ENCODE data around the gene SNCG.
"Not testable (repeated sequence)": the region's sequence is repeated elsewhere in the genome, so short reads cannot be mapped to it uniquely, and the experiment has no call there.

The SNCG gene

DNA sequence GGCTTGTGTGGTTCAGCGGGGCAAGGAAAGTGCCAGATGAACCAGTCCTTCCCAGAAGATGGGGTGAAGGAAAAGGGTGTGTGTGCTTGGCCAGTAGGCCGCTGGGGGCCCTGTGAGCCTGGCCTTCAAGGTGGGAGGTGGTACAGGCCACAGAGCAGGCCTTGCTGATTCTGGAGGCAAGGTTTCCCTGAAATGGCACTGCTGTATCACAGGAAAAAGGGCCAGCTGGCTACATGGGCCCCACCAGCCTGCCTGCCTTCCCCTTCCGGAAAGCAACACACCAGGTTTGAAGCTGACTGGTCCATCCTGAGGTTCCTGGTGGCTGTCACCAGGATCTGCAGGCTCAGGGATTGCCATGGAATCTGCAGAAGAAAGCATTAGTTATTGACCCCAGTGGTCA lies 13.5 kb upstream of the SNCG start:
- no peak overlapping the region for H3K4me3 ChIP-seq (ENCODE audit: low read depth, low read length)
- H3K79me2 ChIP-seq (ENCODE audit: control insufficient read depth, insufficient read depth, low read length, unreplicated experiment) = no peaks in the 10 kb centered on the region
- H3K36me3 ChIP-seq (ENCODE audit: insufficient read depth, low read length) = no peaks in the 10 kb centered on the region
- peaks cover 7% of the 10 kb centered on the region; the same call in 1 of the 2 replicates for H3K27me3 ChIP-seq (ENCODE audit: insufficient read depth, low read length)
- no peak overlapping the region for H3K27ac ChIP-seq (ENCODE audit: low read depth, low read length)
- no peak overlapping the region for H2AFZ ChIP-seq (ENCODE audit: low read length, unreplicated experiment)
- H3K4me1 ChIP-seq (ENCODE audit: control insufficient read depth, insufficient read depth, low read length, unreplicated experiment) = no peaks in the 10 kb centered on the region

DNA sequence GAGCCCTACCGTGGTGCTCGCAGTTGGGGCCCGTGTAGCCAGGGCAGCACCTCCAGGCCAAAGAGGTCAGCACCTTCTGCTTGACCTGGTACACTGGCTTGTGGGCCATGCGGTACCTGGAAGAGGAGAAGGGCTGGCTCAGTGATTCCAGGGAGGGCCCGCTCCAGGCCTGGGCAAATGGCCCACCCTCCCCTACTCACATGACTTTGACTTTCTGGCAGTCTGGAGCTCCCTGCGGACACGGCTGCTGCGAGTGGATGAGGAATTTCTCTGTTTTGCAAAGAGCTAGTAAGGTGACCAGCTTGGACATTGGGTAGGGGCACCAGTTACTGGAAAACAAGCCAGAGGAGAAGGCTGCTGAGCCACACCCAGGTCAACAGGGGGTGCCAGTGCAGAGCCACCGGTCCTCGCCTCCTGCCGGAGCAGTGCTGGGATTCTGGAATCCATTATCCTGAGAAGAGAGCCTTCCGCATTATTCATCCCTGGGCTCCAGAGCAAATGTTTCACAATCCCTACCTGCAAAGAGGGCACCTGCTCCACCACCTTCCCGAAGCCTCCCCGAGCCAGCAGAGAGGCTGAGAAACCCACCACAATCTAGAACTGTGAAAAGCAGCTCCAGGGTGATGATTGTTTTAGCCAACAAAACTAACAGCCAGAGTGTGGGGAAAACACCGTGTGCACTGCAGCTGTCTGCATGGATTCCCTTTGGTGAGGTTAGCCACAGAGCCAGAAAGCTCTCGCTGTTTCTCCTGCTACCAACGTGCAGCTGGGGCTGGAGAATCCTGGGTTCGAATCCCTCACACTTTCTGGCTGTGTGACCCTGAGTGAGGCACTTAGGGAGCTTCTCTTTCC lies 12.8 kb upstream of the SNCG start:
- Histone ChIP-seq H3K27me3 (ENCODE audit: insufficient read depth, low read length) (peaks cover 7% of the 10 kb centered on the region; the same call in 1 of the 2 replicates), H3K4me1 (ENCODE audit: control insufficient read depth, insufficient read depth, low read length, unreplicated experiment) (no peaks in the 10 kb centered on the region), H3K4me3 (ENCODE audit: low read depth, low read length) (no peak overlapping the region), H2AFZ (ENCODE audit: low read length, unreplicated experiment) (no peak overlapping the region), H3K27ac (ENCODE audit: low read depth, low read length) (no peak overlapping the region), H3K36me3 (ENCODE audit: insufficient read depth, low read length) (no peaks in the 10 kb centered on the region), H3K79me2 (ENCODE audit: control insufficient read depth, insufficient read depth, low read length, unreplicated experiment) (no peaks in the 10 kb centered on the region)

DNA sequence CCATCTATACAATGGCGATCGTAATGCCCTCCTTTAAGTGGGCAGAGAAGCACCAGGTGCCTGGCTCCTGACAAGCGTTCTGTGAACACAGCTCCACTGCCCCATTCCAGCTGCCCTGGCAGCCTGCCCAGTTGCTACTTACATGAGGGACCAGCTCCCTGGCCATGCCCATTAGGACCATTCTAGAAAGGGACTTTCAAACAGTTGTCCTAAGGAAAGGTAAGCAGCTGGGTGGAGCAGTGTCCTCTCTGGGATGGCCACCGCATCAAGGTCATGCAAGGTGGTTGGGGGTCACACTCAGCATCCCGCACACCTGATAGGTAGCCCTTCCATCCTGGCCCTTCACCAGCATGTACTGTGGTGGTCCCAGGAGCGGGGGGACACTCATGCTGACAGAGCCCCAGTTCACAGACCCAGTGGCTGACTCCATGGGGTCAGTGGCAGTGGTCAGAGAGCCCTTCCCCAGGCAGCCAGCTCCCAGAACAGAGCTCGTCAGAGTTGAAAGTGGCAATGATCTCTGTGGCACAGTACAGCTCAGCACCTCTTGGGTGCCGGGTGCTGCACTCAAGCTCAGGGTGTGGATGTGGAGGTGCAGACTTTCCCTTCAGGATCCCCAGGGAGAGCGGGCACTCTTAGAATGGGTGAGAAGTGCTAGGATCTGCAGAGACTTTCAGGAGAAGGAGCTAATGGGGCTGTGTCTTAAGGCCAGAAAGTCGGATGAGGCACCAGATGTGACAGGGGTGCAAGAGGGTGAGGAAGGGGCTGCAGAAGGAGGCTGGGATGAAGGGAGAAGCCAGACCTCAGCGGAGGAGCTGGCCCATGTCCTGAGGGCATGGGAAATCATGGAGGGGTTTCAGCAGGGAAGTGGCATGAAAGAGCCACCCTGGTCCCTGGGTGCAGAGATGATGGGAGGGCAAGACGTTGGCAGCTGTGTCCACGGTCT lies 11.9 kb upstream of the SNCG start:
- no peaks in the 10 kb centered on the region for H3K36me3 ChIP-seq (ENCODE audit: insufficient read depth, low read length)
- H3K4me3 ChIP-seq (ENCODE audit: low read depth, low read length) = no peak overlapping the region
- no peak overlapping the region for H2AFZ ChIP-seq (ENCODE audit: low read length, unreplicated experiment)
- H3K4me1 ChIP-seq (ENCODE audit: control insufficient read depth, insufficient read depth, low read length, unreplicated experiment) = no peaks in the 10 kb centered on the region
- H3K79me2 ChIP-seq (ENCODE audit: control insufficient read depth, insufficient read depth, low read length, unreplicated experiment) = no peaks in the 10 kb centered on the region
- peaks cover 7% of the 10 kb centered on the region; the same call in 1 of the 2 replicates for H3K27me3 ChIP-seq (ENCODE audit: insufficient read depth, low read length)
- H3K27ac ChIP-seq (ENCODE audit: low read depth, low read length) = no peak overlapping the region

DNA sequence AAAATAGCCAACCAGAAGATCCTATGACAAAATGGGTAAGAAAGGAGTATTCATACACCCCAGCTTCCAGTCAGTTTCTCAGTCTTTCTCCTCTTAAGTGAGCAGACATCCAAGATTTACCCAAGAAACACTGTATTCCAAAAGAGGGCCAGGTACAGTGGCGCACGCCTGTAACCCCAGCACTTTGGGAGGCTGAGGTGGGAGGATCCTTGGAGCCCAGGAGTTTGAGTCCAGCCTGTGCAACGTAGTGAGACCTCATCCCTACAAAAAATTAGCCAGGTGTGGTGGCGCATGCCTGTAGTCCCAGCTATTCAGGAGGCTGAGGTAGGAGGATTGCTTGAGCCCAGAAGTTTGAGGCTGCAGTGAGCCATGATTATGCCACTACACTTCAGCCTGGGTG lies 10.6 kb upstream of the SNCG start:
- H3K4me3 ChIP-seq (ENCODE audit: low read depth, low read length); H3K79me2 ChIP-seq (ENCODE audit: control insufficient read depth, insufficient read depth, low read length, unreplicated experiment); H3K27me3 ChIP-seq (ENCODE audit: insufficient read depth, low read length); H3K27ac ChIP-seq (ENCODE audit: low read depth, low read length); H2AFZ ChIP-seq (ENCODE audit: low read length, unreplicated experiment); H3K4me1 ChIP-seq (ENCODE audit: control insufficient read depth, insufficient read depth, low read length, unreplicated experiment); H3K36me3 ChIP-seq (ENCODE audit: insufficient read depth, low read length): not testable (repeated sequence)

DNA sequence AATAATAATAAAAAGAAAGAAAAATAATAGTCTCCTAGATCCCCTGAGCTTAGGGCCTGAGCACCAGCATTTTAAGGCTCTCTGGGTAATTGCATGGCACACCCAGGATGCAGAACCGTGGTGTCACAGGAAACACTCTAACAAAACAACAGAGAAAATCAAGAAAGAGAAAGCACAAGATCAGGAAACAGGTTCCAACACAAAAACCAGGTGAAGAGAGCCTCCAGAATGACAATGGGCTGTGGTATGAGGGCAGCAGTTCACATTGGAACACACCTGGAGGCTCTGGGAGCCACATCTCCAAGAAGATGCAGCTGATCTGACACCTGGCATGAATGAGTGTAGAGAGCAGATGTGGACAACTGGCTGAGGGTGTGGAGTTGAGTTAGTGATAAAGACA lies 8.1 kb upstream of the SNCG start:
- Histone ChIP-seq H3K4me3 (ENCODE audit: low read depth, low read length) (no peak overlapping the region), H3K4me1 (ENCODE audit: control insufficient read depth, insufficient read depth, low read length, unreplicated experiment) (peaks cover 5% of the 10 kb centered on the region), H3K27ac (ENCODE audit: low read depth, low read length) (no peak overlapping the region), H3K79me2 (ENCODE audit: control insufficient read depth, insufficient read depth, low read length, unreplicated experiment) (no peaks in the 10 kb centered on the region), H2AFZ (ENCODE audit: low read length, unreplicated experiment) (no peak overlapping the region), H3K27me3 (ENCODE audit: insufficient read depth, low read length) (no peaks in the 10 kb centered on the region), H3K36me3 (ENCODE audit: insufficient read depth, low read length) (no peaks in the 10 kb centered on the region)

DNA sequence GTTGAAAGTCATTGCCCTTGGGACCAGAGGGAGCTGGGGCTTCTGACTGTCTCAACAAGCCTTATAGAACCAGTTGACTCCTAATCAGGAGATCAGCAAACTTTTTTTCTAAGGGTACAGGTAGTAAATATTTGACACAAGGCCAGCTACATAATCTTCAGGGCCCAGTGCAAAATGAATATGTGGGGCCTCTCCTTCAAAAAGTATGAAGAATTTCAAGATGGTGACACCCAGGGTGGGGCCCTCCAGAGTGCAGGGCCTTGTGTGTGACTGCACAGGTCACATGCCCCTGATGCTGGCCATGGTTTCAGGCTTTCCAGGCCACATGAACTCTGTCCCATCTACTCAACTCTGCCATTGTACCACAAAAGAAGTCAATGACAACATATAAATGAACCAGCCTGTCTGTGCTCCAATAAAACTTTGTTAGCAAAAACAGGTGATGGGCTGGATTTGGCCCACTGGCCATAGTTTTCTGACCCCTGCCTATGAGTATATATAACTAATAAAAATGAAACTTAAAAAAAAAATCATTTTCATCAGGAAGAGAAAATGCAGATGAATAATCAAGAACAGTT lies 7.1 kb upstream of the SNCG start:
- Histone ChIP-seq H3K27me3 (ENCODE audit: insufficient read depth, low read length) (no peaks in the 10 kb centered on the region), H3K4me3 (ENCODE audit: low read depth, low read length) (no peak overlapping the region), H3K27ac (ENCODE audit: low read depth, low read length) (no peak overlapping the region), H3K36me3 (ENCODE audit: insufficient read depth, low read length) (no peaks in the 10 kb centered on the region), H3K79me2 (ENCODE audit: control insufficient read depth, insufficient read depth, low read length, unreplicated experiment) (no peaks in the 10 kb centered on the region), H3K4me1 (ENCODE audit: control insufficient read depth, insufficient read depth, low read length, unreplicated experiment) (peaks cover 5% of the 10 kb centered on the region), H2AFZ (ENCODE audit: low read length, unreplicated experiment) (no peak overlapping the region)

DNA sequence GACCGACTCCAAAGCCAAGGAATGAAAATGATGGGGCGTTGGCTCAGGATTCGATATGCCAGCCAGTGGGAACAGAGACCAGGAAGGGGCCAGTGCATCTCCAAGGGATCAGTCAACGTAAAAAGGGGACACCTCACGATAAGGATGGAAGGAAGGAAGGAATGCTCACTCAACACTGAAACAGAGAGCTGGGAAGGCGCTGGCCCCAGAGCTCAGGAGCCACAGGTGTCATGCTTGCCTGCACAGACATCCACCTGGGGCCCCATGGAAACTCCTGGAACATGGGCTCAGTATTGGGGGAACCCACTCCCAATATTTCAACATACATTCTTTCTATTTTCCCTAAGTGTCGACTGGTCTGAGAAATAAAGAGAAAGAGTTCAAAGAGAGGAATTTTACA lies 6.3 kb upstream of the SNCG start:
- Histone ChIP-seq H3K36me3 (ENCODE audit: insufficient read depth, low read length) (no peaks in the 10 kb centered on the region), H3K27me3 (ENCODE audit: insufficient read depth, low read length) (no peaks in the 10 kb centered on the region), H3K79me2 (ENCODE audit: control insufficient read depth, insufficient read depth, low read length, unreplicated experiment) (no peaks in the 10 kb centered on the region), H2AFZ (ENCODE audit: low read length, unreplicated experiment) (no peak overlapping the region), H3K4me3 (ENCODE audit: low read depth, low read length) (no peak overlapping the region), H3K27ac (ENCODE audit: low read depth, low read length) (no peak overlapping the region), H3K4me1 (ENCODE audit: control insufficient read depth, insufficient read depth, low read length, unreplicated experiment) (peaks cover 5% of the 10 kb centered on the region)

DNA sequence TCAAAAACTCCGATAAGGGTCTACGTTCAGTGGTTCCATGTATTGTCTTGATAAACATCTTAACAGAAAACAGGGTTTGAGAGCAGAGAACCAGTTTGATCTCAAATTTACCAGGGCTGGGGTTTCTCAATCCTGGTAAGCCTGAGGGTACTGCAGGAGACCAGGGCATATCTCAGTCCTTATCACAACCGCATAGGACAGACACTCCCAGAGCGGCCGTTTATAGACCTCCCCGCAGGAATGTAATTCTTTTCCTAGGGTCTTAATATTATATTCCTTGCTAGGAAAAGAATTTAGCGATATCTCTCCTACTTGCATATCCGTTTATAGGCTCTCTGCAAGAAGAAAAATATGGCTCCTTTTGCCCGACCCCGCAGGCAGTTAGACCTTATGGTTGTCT lies 5.7 kb upstream of the SNCG start:
- not testable (repeated sequence) for H2AFZ ChIP-seq (ENCODE audit: low read length, unreplicated experiment)

DNA sequence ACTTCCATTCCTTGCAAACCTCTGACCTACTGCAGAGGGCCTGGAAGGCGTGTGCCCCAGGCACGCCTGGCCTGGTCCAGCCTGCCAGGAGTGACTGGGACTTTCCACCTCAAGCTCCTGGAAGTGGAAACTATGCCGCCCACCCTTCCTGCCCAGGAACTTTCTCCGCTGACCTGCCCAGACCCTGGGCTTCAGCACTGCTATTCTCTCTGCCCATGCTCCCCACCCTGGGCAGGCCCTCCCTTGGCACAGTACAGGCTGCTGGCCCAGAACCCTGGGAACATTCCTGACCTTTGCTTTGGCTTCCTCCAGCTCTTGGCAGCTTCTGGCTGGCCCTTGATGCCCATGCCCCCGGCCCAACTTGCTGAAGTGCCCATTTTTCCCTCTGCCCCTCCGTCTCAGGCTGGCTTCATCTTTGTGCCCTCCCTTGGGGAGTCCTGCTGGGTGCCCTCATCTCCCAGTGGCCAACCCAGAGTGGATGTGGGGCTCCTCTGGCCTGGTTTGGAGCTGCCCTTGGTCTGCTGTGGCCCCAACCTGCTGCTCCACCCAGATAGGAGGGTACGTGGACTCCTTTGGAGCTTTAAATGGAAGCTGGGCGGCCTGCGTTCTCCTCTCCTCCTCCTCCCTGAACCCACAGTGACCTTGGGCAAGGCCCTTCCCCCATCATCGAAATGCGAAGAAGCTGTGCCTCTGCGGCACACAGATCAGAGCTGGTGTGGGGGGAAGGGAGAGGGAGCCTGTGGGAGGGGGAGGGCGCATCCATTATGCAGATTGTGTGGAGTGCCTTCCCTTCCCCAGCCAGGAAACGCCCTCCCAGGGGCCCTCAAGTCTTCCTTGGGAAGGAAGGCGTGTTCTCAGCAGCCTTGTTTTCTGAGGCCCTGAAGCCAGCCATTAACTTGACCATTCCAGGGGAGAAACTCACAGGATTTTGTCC lies 4.4 kb upstream of the SNCG start:
- Histone ChIP-seq H3K4me1 (ENCODE audit: control insufficient read depth, insufficient read depth, low read length, unreplicated experiment) (peaks cover 11% of the 10 kb centered on the region), H3K27ac (ENCODE audit: low read depth, low read length) (no peak overlapping the region), H3K36me3 (ENCODE audit: insufficient read depth, low read length) (no peaks in the 10 kb centered on the region), H2AFZ (ENCODE audit: low read length, unreplicated experiment) (no peak overlapping the region), H3K27me3 (ENCODE audit: insufficient read depth, low read length) (no peaks in the 10 kb centered on the region), H3K79me2 (ENCODE audit: control insufficient read depth, insufficient read depth, low read length, unreplicated experiment) (no peaks in the 10 kb centered on the region), H3K4me3 (ENCODE audit: low read depth, low read length) (no peak overlapping the region)

More for the DNA sequence above, 5.7 kb upstream of the SNCG start:
- H3K4me1 ChIP-seq (ENCODE audit: control insufficient read depth, insufficient read depth, low read length, unreplicated experiment); H3K27me3 ChIP-seq (ENCODE audit: insufficient read depth, low read length); H3K4me3 ChIP-seq (ENCODE audit: low read depth, low read length); H3K27ac ChIP-seq (ENCODE audit: low read depth, low read length); H3K36me3 ChIP-seq (ENCODE audit: insufficient read depth, low read length); H3K79me2 ChIP-seq (ENCODE audit: control insufficient read depth, insufficient read depth, low read length, unreplicated experiment): not testable (repeated sequence)
